Activated naive CD8-positive, alpha-beta T cell treated with anti-CD3 and anti-CD28 coated beads for 36 hours (primary cell): Measurements from ENCODE around the gene RSPRY1. TPM values are rescaled to one million over a fixed set of nuclear protein-coding genes. Genes with fewer than 3 reads are reported as not detected.

ENCODE experiments used
- DNase-seq: peaks from one replicate; pipeline ENCODE4 v3.0.0; 2021
- H3K27ac Mint-ChIP-seq: one replicate; pipeline ENCODE4 v1.8.0; 2022; ENCODE audit warnings: mild to moderate bottlenecking, moderate library complexity, mixed read lengths
- H3K27me3 Mint-ChIP-seq: one replicate; pipeline ENCODE4 v1.8.0; 2022; ENCODE audit warnings: mild to moderate bottlenecking, mixed read lengths
- H3K36me3 Mint-ChIP-seq: one replicate; pipeline ENCODE4 v1.8.0; 2021; ENCODE audit warnings: mild to moderate bottlenecking, mixed read lengths
- H3K4me1 Mint-ChIP-seq: one replicate; pipeline ENCODE4 v1.8.0; 2021; ENCODE audit warnings: mixed read lengths
- H3K4me3 Mint-ChIP-seq: one replicate; pipeline ENCODE4 v1.8.0; 2022; ENCODE audit warnings: mild to moderate bottlenecking, moderate library complexity, mixed read lengths
- H3K9me3 Mint-ChIP-seq: one replicate; pipeline ENCODE4 v1.8.0; 2022; ENCODE audit warnings: mixed read lengths
- total RNA-seq, 2 experiments: library from RNA; stranded (reverse); gene quantifications; one replicate each; pipeline ENCODE4 v1.2.3, GENCODE V29; 2021

Gene RSPRY1
- total RNA-seq, 2 experiments from 2014 or later: 27.2 to 30.5 TPM

DNA sequence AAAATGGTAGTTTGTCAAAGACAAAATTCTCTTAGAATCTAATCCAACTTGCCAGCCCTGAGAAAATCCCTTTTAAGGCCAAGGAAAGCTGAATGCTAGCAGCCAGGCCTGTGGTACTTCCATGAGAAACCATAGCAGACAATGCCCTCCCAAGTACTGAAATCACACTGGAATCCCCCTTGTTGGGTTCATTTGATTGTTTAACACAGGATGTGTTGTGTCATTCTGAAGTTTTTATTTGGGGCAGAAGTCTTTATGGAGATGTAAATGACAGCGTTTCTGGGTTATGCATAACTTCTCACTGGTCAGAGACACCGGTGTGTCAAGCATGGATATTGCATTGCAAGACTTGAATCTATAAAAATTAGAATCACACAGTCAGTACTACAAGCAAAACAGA lies 53.0 kb downstream of the RSPRY1 start:
- no peak for DNase-seq
- H3K36me3 Mint-ChIP-seq: peaks cover 15% of the 10 kb centered on the region
- no peaks in the 10 kb centered on the region for H3K27me3 Mint-ChIP-seq
- H3K4me1 Mint-ChIP-seq: peaks cover 8% of the 10 kb centered on the region
- no peaks in the 10 kb centered on the region for H3K9me3 Mint-ChIP-seq
- no peak overlapping the region for H3K27ac Mint-ChIP-seq
- H3K4me3 Mint-ChIP-seq: no peak overlapping the region

DNA sequence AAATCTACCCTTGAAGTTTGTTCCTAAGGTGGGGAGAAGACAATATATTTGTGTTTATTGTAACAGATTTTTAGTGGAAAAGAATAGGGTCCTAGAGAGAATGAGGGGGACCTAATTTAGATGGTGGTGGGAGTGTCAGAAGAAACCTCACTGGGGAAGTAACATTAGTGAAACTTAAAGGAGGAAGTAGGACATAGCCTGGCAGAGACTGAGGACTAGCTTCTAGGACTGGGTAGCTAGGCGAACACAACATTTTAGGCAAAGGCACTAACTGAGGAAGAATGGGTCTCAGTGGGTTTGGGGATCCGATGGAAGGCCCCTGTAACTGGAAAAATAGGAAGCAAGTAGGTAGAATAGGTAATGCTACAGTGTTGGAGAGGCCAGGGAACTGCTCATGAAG lies 54.7 kb downstream of the RSPRY1 start:
- peaks cover 12% of the 10 kb centered on the region for H3K4me1 Mint-ChIP-seq
- H3K27ac Mint-ChIP-seq: no peak overlapping the region
- no peaks in the 10 kb centered on the region for H3K27me3 Mint-ChIP-seq
- H3K9me3 Mint-ChIP-seq: no peaks in the 10 kb centered on the region
- H3K4me3 Mint-ChIP-seq: no peak overlapping the region
- H3K36me3 Mint-ChIP-seq: peaks cover 6% of the 10 kb centered on the region
- DNase-seq: no peak

DNA sequence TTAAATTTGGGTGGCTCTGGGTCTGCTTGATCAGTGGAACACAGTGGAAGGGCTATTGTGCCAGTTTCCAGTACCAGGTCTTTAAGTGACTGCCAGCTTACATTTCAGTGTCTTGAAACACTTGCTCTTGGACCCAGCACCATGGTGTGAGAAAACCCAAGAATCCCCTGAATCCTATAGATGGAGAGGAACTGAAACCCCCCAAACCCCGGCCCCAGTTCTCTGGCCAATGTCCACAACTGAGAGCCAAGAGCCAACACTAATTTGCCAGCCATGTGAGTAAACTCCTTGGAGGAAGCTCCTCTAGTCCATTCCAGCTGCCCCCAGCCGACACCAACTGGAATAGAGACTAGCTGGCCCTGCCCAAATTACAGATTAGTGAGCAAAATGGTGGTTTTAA lies 56.5 kb downstream of the RSPRY1 start:
- Mint-ChIP-seq H3K27ac (no peak overlapping the region), H3K4me3 (no peak overlapping the region), H3K36me3 (no peaks in the 10 kb centered on the region), H3K27me3 (no peaks in the 10 kb centered on the region), H3K4me1 (peaks cover 17% of the 10 kb centered on the region), H3K9me3 (no peaks in the 10 kb centered on the region)
- no peak for DNase-seq

DNA sequence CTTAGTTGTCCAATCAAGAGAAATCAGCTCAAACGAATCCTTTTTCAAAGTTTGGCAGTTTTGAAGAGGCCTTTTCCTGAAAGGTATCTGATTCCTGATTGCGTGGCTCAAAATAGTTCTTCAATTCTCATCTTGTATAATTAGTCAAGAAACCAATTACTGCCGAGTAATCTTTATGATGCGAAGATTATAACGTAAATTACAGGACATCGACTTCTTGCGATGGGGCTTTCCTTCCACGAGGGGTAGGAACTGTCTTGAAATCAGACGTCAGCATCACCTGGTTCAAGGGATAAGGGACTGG lies 58.3 kb downstream of the RSPRY1 start:
- H3K9me3 Mint-ChIP-seq: no peaks in the 10 kb centered on the region
- peak overlapping the region; percentile 86 for H3K4me3 Mint-ChIP-seq
- no peak for DNase-seq
- peaks cover 17% of the 10 kb centered on the region for H3K4me1 Mint-ChIP-seq
- H3K27ac Mint-ChIP-seq: peak overlapping the region; percentile 95
- no peaks in the 10 kb centered on the region for H3K36me3 Mint-ChIP-seq
- H3K27me3 Mint-ChIP-seq: no peaks in the 10 kb centered on the region

DNA sequence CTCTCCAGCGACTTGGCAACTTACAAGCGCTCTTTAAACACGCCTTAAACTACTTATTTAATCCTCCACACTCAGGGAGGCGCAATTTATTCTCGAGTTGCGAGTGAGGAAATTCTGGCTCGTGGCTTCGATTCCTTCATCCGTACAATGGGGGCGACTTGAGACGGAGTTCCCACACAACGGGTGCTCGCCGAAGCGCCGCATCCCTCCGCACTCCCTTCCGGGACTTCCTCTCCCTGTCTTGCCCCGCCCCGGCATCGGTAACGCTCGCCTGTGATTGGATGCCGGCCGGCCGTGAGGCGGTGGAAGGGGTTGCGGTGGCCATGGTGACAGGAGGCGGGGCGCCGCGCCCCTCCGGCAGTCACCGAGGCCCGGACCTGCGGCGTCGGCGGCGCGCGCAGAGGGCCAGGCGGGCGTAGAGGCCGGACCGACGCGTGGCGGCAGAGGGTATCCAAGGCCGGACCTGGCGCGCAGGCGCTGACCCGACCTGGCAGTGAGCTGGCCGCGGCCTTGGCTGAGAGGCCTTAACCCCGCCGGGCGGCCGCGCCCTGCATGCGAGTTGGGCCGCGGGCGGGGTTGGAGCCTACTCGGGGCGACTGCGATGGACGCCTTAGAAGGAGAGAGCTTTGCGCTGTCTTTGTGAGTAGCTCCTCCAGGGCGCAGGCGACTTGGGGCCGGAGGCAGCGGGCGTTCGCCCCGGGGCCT lies 58.8 kb downstream of the RSPRY1 start, which contains the start of gene ARL2BP:
Gene ARL2BP (plus strand): TSS at position 493 of the 705 bp plus-strand sequence. CDS start 109 bp downstream, at position 602.
- peak; percentile 99 for DNase-seq
- Mint-ChIP-seq H3K27ac (peak within 1 kb of the TSS; percentile 95), H3K4me3 (peak within 1 kb of the TSS; percentile 86), H3K9me3 (no peaks in the 10 kb centered on the region), H3K4me1 (peaks cover 17% of the 10 kb centered on the region), H3K36me3 (no peaks in the 10 kb centered on the region), H3K27me3 (no peaks in the 10 kb centered on the region)

DNA sequence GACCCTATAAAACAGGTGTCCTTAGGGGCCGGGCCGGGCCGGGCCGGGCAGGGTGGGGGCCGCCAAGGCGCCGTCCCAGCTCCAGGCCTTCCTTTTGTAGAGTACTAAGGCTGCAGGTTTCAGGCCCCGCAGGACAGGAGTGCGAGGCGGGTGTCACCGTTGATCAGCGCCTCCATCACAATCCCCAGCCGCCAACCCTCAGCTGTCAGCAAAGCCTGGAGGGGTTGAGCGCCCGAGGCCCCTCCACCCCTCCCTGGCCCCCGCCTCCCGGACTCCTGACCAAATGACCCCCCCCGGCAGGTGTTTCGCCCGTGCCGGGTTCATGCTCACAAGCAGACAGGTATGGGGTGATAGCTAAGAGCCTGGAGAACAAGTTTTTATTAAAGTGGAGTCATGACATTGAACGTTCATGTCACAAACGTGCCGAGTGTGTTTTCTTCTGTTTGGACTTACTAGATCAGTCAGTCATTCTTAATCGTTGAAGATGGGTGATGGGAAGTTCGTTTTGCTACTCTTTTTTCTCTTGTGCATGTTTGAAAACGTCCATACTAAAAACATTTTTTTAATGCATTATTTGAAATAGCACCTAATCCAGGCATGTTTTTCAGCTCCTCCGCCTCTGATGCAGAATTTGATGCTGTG lies 59.5 kb downstream of the RSPRY1 start:
- peaks cover 17% of the 10 kb centered on the region for H3K4me1 Mint-ChIP-seq
- H3K27ac Mint-ChIP-seq: no peak overlapping the region
- peak; percentile 32 for DNase-seq

DNA sequence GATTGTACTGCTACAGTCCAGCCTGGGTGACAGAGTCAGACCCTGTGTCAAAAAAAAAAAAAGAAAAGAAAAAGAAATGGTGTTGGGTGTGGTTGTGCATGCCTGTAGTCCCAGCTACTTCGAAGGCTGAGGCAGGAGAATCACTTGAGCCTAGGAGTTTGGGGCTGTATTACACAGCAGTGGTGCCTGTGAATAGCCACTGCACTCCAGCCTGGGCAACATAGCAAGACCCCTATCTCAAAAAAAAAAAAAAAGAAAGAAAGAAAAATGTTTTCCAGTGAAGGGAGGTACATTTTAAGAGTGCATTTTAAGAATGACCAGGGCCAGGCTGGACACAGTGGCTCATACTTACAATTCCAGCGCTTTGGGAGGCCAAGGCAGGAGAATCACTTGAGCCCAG lies 65.2 kb downstream of the RSPRY1 start:
- H3K4me1 Mint-ChIP-seq: peaks cover under 1% of the 10 kb centered on the region
- no peaks in the 10 kb centered on the region for H3K27me3 Mint-ChIP-seq
- no peak overlapping the region for H3K4me3 Mint-ChIP-seq
- H3K27ac Mint-ChIP-seq: no peak overlapping the region
- H3K36me3 Mint-ChIP-seq: peaks cover 15% of the 10 kb centered on the region
- DNase-seq: no peak
- H3K9me3 Mint-ChIP-seq: no peaks in the 10 kb centered on the region

More for the DNA sequence above, 59.5 kb downstream of the RSPRY1 start:
- peak overlapping the region; percentile 86 for H3K4me3 Mint-ChIP-seq
- no peaks in the 10 kb centered on the region for H3K27me3 Mint-ChIP-seq
- no peaks in the 10 kb centered on the region for H3K9me3 Mint-ChIP-seq
- H3K36me3 Mint-ChIP-seq: no peaks in the 10 kb centered on the region

DNA sequence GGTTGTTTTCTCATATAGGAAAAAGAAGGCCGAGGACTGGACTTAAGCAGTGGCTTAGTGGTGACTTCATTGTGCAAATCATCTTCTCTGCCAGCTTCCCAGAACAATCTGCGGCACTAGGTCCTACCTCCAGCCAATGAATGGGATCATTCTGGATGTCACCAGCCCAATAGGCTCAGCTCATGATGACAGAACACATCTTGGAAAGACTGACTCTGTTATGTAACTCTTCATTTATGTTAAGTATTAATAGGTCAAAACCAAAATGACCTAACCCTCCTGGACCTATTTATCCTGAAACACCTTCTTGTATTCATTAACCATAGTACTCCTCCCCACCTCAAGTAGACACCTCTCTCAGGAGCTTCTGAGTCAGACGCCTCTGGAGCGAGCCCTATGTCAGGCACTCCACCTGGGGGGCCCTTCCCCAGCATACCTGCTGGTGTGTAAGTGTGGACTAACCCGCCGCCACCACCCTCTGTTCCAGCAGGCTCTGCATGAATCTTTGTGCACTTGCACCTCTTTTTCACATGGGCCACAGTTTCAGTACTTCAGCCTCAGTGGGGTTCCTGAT lies 66.1 kb downstream of the RSPRY1 start:
- H3K4me3 Mint-ChIP-seq: no peak overlapping the region
- no peaks in the 10 kb centered on the region for H3K27me3 Mint-ChIP-seq
- peaks cover 15% of the 10 kb centered on the region for H3K36me3 Mint-ChIP-seq
- no peak for DNase-seq
- H3K27ac Mint-ChIP-seq: no peak overlapping the region
- no peaks in the 10 kb centered on the region for H3K4me1 Mint-ChIP-seq
- H3K9me3 Mint-ChIP-seq: no peaks in the 10 kb centered on the region

DNA sequence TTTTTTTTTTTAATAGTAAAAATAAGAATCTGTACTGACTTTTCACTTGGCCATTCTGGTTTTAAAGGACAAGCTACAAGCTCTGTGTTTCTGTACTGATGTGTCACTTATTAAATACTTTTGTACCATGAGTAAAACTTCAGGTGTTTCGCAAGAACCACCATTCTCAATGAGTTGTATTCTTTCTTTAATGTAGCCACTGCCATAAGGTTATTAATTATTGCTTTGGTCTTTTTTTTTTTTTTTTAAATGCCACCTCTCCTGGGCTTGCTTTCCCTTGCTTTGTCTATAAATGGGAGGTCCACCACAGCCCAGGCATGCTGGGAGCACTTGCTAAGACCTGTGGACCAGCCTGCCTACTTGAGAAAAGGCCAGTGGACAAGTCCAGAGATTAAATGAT lies 67.3 kb downstream of the RSPRY1 start:
- Mint-ChIP-seq H3K27ac (no peak overlapping the region), H3K4me3 (no peak overlapping the region), H3K36me3 (peaks cover 15% of the 10 kb centered on the region), H3K27me3 (no peaks in the 10 kb centered on the region), H3K4me1 (no peaks in the 10 kb centered on the region), H3K9me3 (no peaks in the 10 kb centered on the region)
- DNase-seq: no peak

DNA sequence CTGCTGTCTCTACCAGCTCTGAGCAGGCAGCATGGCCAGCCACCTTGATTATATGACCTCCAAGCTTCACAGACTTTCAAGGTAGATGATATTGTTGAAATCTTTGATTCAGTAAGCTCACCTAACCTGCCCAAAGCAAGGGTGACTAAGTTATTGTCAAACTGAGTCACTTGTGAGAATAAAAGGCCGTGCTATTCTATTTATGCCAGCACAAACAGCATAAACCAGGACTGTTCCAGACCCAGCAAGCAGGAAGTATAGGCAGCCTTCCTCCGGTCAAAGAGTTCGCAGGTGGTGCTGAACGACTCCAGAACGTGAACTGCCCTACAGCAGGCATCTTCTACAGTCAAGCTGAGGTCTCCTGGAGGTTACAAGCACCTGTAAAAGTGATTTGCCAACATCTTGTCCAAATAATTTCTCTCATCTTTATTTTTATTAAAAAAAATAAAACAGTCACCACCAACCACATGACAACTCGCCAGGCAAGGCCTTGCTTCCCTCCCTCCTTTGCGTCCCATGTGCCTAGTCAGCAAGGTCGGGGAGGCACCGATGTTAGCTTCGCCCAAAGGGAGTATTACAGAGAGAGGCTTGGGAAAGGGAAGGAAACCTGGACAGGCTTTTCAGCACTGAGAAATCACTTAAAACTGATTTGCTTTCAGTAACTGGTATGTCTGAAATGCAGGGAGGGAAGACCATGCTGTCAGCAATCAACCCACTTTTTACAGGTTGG lies 69.7 kb downstream of the RSPRY1 start:
- DNase-seq: no peak
- no peaks in the 10 kb centered on the region for H3K9me3 Mint-ChIP-seq
- no peak overlapping the region for H3K27ac Mint-ChIP-seq
- peaks cover 15% of the 10 kb centered on the region for H3K36me3 Mint-ChIP-seq
- peaks cover 12% of the 10 kb centered on the region for H3K4me1 Mint-ChIP-seq
- H3K4me3 Mint-ChIP-seq: no peak overlapping the region
- H3K27me3 Mint-ChIP-seq: no peaks in the 10 kb centered on the region

DNA sequence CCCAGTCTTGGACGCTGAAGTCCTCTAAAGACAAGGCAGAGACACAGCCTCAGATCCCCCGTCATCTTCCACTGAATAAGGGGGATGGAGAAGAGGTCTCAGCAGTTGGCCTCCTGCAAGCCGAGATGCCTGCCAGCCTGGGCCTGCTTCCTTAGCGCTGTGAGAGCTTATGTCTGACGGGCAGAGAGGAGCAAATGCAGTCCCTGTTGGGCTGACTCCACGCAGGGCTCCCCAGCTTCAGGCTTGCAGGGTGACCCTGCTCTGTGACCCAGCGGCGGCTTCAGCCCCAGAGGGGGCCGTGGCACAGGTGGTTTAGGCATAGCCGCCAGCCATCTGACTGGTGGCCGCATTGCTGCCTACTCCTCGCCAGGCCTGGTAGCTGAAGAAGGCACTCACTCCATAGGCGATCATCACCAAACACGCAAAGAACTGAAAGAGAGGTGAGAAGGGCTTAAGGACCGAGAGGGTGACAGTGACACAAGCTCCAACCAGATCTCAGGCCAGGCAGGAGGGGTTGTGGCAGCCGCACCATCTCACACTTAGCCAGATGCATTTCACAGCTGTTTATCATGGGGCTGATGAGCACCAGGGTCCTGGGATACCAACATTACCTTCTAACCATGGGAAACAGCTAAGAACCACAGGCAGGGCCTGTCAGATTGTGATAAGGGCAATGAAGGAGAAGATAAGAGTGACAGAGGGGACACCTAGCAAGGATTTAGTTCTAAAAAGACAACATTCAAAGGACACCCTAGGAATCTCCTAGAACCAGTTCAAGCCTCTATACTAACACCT lies 70.7 kb downstream of the RSPRY1 start:
- peaks cover 11% of the 10 kb centered on the region for H3K36me3 Mint-ChIP-seq
- H3K4me1 Mint-ChIP-seq: peaks cover 12% of the 10 kb centered on the region
- H3K27me3 Mint-ChIP-seq: no peaks in the 10 kb centered on the region
- DNase-seq: no peak
- no peaks in the 10 kb centered on the region for H3K9me3 Mint-ChIP-seq
- H3K4me3 Mint-ChIP-seq: no peak overlapping the region
- H3K27ac Mint-ChIP-seq: no peak overlapping the region

DNA sequence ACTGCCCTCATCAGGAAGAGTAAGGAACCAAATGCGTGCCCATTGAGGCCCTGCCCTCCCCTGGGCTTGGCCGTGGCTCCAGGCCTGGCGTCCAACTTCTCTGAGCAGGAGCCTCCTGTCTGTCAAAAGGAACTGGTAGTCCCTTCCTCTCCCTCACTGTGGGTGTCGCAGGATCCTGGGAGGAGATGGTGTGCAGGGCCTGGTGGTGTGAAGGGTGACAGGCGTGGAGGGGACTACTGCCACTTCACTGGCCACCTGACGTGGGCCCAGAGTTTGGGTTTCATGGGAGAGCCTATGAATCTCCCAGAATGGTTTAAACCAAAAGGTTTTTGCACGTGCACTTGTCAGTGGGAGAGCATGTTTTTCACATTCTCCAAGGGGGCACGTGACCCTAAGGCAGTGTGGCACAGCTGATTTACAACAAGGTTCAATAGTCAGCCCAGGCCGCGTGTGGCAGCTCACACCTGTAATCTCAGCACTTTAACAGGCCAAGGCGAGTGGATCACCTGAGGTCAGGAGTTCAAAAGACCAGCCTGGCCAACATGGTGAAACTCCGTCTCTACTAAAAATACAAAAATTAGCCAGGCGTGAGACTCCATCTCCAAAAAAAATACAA lies 71.4 kb downstream of the RSPRY1 start:
- H3K27me3 Mint-ChIP-seq: no peaks in the 10 kb centered on the region
- no peak overlapping the region for H3K4me3 Mint-ChIP-seq
- peaks cover 4% of the 10 kb centered on the region for H3K36me3 Mint-ChIP-seq

DNA sequence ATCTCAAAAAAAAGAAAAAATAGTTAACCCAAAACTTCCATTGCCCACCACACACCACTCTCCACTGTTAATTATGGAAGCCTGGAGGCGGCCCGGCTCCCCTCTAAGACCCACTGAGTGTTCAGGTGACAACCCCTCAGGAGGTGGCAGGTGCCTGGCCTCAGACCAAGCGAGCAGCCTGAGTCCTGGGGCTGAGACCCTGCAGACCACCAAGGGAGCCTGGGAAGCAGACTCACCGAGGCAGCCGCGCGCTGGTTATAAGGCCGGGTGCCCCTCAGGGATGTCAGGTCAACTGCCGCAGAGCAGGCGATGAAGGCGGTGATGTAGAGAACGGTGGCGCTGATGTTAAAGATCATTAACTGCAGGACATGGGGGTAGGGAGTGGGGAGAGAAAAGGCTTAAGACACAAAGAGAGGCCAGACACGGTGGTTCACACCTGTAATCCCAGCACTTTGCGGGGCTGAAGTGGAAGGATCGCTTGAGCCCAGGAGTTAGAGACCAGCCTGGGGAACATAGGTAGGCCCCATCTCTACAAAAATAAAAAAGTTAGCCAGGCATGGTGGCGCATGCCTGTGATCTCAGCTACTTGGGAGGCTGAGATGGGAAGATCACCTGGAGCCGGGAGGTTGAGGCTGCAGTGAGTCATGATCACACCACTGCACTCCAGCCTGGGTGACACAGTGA lies 72.2 kb downstream of the RSPRY1 start:
- no peak for DNase-seq
- Mint-ChIP-seq H3K36me3 (no peaks in the 10 kb centered on the region), H3K27ac (no peak overlapping the region), H3K9me3 (no peaks in the 10 kb centered on the region), H3K4me3 (no peak overlapping the region), H3K4me1 (peaks cover 12% of the 10 kb centered on the region), H3K27me3 (no peaks in the 10 kb centered on the region)

More for the DNA sequence above, 71.4 kb downstream of the RSPRY1 start:
- no peak overlapping the region for H3K27ac Mint-ChIP-seq
- H3K4me1 Mint-ChIP-seq: peaks cover 12% of the 10 kb centered on the region
- H3K9me3 Mint-ChIP-seq: no peaks in the 10 kb centered on the region
- no peak for DNase-seq

DNA sequence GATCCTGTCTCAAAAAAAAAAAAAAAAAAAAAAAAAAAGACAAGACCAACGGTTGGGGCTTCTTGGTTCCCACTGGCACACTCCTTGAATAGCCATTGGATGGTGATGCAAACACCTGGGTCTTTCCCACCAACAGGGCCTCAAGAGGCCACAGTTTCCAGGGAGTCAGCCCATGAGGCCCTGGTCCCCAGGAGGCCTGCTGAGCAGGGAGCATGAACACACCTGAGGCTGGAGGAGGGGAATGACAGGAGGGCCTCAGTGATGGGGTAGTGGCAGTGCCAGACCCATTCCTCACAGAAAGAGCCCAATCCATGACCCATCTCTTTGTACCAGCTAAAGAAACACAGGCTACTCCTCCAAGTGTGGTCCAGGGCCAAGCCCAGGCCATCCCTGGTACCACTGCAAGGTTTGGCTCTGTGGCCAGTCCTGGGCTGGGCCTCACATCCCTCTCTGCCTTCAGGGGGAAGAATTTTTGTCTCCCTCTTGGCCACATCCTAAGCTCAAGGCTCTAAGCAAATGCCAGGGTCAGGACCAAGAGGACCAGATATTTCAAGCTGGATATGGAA lies 72.9 kb downstream of the RSPRY1 start:
- DNase-seq: no peak
- Mint-ChIP-seq H3K36me3 (no peaks in the 10 kb centered on the region), H3K4me3 (no peak overlapping the region), H3K27me3 (no peaks in the 10 kb centered on the region), H3K9me3 (no peaks in the 10 kb centered on the region), H3K4me1 (peaks cover 12% of the 10 kb centered on the region), H3K27ac (no peak overlapping the region)
